GM19468 (cell line): ENCODE data around the gene GOLGA3.
"Not testable (repeated sequence)": the region's sequence is repeated elsewhere in the genome, so short reads cannot be mapped to it uniquely, and the experiment has no call there.

Experiments used
- ATAC-seq: cut with Tn5 transposase; IDR thresholded peaks from one replicate; pipeline ENCODE4 v1.9.1; 2021; ENCODE audit warnings: mild to moderate bottlenecking, moderate library complexity, moderate number of reproducible peaks; ENCODE audit not compliant: unreplicated experiment; ENCODE audit errors: extremely low read depth

GOLGA3 gene

DNA sequence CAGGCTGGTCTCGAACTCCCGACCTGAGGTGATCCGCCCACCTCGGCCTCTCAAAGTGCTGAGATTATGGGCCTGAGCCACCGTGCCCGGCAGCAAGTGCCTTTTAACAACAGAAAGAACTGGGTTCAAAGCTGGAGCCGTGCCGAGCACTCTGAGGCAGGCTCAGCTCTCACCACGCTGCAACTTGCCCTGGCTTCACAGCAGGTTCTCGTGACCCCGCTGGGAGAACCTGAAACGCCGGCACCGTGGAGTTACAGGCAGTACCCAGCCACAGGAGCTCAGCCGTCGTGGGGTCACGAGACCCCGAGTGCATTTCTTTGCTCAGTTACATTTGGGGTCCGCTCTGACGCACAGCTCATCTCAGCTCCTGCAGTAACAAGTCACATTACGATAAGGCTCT lies 14.4 kb downstream of the GOLGA3 start:
- no peak for ATAC-seq

DNA sequence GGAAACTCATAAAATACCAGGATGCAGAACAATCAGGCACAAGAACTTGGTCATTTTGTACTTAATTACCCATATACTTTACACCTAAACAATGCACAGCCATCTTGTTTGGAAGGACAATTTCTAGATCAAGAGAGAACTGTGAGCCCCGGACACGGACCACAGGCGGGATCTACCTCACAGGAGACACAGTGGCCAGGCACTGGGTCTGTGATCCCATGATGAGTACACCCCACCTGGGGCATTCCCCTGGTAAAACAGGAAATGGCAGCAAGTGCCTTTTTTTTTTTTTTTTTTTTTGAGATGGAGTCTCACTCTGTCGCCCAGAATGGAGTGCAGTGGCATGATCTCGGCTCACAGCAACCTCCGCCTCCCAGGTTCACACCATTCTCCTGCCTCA lies 15.2 kb downstream of the GOLGA3 start:
- ATAC-seq, result no peak

DNA sequence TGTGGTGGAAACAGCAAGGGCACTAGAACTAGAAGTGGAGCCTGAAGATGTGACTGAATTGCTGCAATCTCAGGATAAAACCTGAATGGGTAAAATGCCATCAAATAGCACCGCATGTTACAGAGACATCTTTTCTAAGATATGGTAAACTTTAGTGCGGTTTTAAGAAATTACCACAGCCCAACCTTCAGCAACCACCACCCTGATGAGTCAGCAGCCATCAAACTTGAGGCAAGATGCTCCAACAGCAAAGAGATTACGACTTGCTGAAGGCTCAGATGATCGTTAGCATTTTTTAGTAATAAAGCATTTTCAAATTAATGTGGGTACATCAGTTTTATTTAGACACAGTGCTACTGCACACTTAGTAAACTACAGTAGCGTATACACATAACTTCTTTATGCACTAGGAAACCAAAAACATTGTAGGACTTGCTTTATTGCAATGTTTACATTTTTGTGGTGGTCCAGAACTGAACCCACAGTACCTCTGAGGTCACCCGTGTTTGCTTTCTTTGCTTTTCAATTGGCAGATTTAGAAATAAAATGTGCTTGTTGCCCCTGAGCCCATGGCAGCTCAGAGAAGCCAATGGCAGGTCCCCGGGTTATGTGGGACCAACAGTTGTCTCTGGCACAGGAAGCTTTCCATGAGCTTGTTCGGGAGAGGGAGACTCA lies 15.9 kb downstream of the GOLGA3 start:
- no peak for ATAC-seq

DNA sequence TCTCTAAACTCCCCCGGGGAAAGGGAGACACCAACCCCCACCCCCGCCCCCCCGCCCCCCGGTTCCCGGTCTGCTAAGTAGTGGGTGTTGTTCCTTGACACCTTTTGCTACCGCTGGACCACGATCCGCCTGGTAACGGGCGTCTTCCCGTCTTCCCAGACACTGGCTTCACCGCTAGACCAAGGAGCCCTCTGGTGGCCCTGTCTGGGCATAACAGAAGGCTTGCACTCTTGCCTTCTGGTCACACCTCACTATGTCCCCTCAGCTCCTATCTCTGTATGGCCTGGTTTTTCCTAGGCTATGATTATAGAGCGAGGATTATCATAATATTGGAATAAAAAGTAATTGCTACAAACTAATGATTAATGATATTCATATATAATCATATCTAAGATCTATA lies 19.3 kb downstream of the GOLGA3 start:
- ATAC-seq, result not testable (repeated sequence)

DNA sequence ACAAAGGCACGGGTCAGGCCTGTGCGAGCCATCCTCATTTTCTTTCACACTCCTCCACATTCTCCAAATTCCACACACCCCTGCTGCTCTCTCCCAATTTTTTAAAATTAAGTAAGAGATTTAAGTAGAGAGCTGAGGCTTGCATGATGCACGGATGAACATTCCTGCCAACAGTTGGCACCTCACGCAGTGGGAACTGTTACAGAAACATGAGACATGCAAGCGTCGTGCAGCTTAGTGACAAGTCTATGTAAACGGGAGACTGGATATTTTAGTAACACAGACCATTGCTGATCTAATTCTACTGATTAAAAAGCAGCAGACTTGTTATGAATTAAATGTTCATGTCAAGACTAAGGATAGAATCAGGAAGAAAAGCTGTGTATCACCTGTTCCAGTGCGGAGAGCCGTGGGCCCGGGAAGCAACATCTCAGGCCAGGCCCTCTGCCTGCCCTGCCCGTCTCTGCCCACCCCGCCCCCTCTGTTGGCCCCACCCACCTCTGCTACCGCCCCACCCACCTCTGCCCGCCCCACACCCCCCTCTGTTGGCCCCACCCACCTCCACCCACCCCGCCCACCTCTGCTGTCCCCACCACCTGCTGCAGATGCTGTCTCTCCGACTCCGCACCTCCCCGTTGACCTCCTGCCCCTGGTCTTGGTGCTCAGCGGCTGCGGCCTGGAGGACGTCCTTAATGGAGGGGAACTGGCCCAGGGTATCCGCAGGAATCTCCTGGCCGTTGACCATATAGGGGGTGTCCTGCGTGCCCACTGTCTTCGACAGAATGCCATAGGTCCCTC lies 21.2 kb downstream of the GOLGA3 start:
- no peak for ATAC-seq

DNA sequence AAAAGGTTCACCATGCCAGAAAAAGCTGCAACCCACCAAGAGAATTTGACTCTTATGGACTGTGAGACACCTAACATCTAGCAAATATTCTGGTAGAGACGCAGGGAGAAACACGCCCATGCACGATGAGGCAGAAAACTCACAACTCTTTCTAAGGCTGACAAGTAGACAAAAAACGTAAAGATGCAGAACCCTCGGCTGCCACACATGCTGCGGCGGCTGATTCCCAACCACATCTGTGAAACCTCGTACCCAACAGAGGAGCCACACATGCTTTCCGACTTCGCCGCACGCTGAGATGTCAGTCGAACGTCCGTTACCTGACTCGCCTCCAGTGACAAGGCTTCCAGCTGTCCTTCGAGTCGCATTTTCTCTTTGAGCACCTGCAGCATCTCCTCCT lies 21.8 kb downstream of the GOLGA3 start:
- ATAC-seq, result no peak

DNA sequence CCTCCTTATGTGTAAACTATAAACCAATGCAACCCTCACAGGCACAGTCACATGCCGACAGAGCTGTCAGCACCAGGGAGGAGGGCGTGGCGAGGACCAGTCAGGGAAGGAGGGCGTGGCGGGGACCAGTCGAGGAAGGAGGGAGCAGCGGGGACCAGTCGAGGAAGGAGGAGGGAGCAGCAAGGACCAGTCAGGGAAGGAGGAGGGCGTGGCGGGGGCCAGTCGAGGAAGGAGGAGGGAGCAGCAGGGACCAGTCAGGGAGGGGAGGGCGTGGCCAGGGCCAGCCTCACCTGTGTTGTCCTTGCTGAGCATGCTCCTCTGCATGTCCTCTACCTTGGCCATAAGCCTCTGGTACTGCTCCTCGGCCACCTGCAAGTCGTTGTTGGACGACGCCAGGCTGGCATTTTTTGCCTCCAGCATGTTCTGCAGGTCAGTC lies 24.2 kb downstream of the GOLGA3 start:
- ATAC-seq, result no peak

DNA sequence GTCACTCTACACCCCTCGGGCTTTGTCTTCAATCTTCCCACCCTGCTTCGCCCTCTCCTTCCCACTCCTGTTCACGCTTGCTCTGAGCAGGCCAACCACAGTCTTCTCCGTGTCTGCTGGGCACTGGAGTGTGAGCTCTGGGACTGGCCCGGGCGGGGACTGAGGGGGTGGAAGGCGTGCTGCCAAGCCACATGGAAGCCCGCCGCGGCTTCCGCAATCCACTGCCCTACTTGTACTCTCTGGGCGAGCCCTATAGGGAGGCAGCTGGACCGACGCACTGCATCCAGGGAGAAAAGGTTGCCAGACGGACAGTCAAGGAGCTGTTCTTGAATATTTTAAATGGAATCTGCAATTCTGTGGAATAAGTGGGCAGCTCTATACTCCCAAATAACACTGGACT lies 24.8 kb downstream of the GOLGA3 start:
- ATAC-seq, result no peak

DNA sequence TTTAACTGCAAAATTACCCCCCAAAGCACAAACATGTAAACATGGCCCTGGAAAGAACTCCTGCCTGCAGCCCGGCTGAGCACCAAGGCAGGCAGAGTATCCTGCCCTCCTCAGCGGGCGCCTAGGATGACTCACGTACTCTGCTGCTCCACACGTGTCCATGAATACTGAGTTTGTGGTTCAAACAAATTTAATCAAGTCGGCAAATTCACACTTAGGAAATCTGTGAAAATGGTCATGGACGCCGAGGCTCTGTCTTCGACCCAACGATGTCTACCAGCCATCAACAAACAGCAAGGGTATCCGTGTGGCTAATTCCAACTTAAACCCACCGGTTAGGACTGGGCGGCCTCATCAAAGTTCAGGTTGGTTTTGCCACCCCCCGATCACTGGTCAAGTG lies 25.5 kb downstream of the GOLGA3 start:
- no peak for ATAC-seq

DNA sequence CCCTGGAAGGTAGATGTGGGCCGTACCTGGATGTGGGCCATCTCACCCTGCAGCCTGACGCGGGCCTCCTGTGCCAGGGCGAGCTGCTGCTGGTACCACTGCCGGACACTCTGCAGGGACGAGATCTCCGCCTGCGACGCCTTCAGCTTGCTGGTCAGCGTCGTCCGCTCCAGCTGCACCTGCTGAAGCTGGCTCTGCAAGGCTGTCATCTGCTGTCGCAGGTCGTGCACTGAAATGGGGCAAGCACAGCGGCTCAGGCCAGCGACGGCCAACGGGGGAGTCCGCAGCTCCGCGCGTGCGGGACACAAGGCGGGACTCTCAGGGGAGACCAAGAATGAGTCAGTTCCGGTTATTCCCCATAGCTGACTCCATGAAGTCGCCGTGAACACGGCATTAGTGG lies 26.9 kb downstream of the GOLGA3 start:
- ATAC-seq, result no peak

DNA sequence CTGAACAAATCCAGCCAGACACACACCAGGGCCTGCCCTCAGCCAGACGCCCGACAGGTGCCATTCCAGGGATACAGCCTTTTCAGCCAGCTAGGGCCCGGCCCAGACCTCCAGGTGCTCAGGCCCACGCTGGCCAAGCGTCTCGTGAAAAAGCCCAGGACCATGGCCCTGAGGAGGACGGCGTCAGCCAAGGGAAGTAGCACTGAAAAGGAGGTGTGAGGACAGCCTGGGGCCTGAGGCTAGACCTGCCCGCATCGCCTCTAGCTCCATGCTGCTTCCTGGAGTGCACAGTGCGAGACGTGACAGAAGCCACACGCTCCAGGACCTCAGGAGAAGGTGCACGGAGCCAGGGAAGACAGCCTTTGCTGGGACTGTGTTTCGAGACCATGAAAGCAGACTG lies 29.8 kb downstream of the GOLGA3 start:
- no peak for ATAC-seq

DNA sequence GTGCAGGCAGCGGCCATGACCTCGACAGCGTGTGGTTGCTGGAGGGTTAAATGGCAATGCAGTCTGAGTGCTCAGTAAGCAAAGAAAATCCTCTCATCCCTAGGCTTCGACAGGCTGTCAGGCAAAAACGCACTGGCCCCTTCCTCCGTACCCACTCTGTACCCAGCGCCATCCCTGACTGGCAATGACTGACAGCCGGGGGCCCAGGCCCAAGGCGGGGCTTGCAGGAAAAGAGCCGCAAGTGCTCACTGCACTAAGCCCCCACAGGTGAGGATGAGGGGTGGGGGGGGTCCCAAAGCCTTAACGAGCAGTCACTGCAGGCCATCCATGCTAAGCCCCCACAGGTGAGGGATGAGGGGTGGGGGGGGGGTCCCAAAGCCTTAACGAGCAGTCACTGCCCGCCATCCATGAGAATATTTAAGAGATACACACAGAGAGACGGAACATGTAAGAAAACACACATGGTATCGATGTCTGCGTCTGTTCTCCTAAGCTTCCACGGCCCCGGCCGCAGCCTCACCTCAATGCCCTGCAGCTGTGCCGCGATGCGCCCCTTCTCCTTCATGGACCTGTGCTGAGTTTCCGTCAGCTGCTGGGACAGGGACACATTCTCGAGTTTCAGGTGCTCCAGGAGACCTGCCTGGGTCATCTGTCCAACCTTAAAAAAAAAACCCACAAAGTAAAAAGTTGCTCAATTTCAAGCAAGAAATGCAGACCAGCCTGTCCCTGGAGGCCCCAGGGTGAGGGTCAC lies 30.7 kb downstream of the GOLGA3 start:
- no peak for ATAC-seq

DNA sequence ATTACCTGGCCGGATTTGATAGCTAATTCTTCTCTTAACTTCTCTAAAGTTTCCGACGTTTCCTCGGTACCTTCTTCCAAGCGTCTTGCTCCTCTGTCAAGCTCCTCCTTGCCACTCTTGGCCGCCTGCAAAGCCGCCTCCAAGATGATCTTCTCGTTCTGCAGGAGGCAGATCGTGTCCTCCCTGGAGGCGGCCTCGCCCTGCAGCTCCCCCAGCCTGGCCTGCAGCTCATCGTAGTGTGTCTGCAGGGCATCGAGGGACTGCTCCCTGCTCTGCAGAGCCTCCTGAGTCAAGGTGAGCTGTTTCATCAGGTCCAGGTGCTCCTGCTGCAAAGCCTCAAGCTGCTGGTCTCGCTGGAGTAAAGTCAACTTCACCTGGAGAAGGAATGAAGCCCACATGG lies 32.8 kb downstream of the GOLGA3 start:
- ATAC-seq, result no peak

DNA sequence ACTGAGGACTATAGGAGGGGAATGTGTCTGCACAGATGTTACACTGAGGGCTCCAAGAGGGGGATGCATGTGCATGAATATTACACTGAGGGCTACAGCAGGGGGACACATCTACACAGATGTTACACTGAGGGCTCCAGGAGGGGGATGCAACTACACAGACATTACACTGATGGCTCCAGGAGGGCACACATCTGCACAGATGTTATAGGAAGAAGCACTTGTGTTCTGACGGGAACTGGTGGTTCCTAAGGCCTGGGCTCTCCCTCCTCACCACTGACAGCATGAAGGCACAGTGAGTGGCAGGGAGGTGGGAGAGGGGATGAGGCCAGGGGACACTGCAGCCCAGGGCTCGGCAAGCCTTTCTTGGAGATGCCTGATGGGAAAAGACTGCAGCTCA lies 36.7 kb downstream of the GOLGA3 start:
- not testable (repeated sequence) for ATAC-seq

DNA sequence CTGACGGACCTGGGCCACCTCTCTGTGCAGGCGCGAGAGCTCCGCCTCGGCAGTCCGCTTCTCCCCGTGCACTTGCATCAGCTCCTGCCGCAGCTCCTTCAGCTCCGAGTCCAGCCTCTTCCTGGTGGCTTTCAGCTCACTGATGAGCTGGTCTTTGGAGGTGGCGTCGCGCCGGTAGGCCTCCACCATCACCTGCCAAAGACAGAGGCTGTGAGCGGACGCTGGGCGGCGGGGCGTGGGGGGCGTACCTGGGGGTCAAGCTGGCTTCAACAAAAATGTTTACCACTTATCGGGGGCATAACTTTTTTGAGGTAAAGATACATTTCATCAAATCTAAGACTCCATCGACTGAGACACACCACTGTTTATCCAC lies 39.6 kb downstream of the GOLGA3 start:
- no peak for ATAC-seq

DNA sequence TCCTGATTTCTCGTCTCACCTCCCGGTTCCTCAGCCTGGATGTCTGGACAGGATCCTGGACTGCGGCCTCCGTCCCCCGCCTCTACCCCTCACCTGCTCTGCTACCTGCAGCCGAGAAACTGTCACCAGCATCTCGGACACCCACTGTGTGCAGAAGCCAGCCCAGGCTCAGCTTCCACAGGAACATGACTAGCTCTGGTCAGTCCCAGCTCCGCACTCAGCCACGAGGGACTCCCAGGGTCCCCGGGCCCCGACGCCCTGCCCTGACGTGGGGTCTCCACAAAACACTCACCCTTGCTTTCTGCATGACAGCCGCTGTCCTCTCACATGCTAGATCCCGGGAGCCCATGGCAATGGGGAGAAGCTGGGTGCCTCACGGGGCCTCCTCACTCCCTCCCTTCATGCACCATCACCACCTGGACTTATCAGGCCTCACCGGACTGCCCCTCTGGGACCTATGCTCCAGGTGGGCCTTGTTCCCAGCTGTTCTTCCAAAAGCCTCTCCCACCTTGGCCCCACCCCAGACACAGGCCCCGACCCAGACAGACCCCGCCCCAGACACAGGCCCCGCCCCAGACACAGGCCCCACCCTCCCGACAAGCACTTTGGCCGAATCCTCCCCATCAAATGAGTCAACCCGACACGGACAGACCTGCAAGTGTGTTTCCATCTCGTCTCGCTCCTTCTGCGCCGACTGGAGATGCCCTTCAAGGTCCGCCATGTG lies 40.1 kb downstream of the GOLGA3 start:
- ATAC-seq, result no peak

DNA sequence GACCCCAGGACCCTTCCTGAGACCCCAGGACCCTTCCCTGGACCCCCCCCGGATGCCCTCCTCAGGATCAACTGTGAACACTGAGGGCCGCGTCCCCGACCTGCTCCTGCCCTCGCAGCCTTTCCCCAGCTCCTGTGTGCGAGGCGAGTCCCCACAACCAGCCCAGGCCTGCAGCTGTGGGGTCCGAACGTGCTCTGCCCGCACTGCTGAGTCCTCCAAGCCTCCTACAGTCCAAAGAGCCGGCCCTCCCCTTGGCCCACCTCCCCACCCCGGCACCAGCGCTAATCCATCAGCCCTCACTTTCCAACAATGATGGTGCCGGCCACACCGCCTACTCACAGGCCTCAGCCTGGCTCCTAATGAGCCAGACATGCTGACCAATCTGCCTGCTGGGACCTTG lies 40.8 kb downstream of the GOLGA3 start:
- ATAC-seq, result no peak

DNA sequence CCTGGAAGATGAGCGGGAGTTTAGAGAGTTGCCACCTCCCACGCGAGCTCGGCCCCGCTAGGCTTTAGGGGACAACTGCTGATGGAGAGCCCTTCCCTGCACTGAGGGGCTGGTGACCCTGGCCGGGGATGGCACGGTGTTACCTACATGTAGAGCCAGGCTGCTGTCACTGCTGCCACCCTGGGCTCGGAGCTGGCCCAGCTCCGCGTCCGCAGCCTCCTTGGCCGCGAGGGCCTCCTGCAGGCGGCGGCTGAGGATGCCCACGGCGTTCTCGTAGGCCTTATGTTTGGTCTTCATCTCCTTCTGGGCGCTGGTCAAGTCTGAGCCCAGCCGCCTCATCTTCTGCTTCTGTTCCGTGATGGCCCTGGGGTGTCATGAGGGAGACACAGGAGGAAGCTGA lies 42.5 kb downstream of the GOLGA3 start:
- ATAC-seq, result no peak

DNA sequence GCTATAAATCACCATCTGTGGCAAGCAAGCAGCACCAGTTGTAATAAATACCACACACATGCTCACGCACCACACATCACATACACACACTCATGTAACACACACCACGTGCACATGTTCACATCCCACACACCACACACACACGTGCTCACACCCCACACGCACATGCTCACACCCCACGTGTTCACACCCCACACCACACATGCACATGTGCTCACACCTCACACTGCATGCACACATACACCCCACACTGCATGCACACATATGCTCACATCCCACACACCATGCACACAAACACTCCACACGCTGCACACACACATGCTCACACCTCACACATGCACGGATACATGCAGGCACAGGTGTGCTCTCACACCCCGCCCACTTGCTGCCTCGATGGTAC lies 44.1 kb downstream of the GOLGA3 start:
- ATAC-seq, result no peak

DNA sequence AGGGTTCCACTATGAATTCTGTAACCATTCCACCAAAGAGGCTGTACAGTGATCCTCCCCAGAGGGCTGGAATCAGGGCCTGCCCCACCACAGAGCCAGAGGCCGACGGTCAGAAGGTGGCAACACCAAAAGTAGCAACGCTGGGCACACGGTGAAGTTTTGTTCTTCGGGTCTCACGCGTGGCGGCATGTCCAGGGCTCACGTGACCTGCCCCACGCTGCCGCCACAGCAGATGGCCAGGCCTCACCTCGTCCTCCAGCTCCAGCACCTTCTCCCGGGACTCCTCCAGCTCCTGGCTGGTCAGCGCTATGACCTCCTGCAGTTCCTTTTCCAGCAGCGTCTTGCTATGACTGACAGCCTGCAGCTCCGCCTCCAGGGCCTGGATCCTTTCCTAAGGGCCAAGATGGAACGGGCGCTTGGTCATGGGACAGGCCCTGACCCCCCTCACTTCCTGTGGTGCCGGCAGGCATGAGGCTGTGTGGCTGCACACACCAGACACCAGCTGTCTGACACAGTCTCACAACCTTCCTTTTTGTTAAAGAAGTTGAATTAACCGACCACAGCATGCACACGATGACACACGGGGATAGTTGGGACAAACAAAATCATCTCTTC lies 44.6 kb downstream of the GOLGA3 start:
- no peak for ATAC-seq
